GM18508 (cell line): Measurements from ENCODE around the gene MAP7D3.
"Not testable (repeated sequence)": the region's sequence is repeated elsewhere in the genome, so short reads cannot be mapped to it uniquely, and the experiment has no call there.

Experiments
- ATAC-seq: cut with Tn5 transposase; IDR thresholded peaks from one replicate; pipeline ENCODE4 v1.9.1; 2021; ENCODE audit warnings: moderate number of reproducible peaks; ENCODE audit not compliant: insufficient read depth, unreplicated experiment

The MAP7D3 gene

GRCh38 chrX:136189222-136189621 lies 62.0 kb downstream of the MAP7D3 start:
- ATAC-seq: no peak

DNA sequence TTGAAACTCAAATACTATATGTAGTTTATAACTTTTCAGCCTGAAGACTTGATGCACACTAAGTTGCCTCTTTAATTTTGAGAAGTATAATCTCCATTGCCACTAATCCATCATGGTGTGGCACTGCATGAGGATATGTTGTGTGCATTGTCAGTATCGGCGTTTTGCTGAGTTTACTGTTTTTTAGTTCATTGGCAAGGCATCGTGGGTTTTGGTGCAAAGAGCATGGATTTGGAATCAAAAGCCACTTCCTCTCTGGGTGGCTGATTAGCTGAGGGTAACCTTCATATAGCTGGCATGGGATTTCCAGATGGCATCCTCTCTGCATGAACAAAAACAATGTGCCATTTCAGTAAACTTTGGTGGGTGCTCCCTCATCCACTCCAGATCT lies 65.2 kb downstream of the MAP7D3 start:
- ATAC-seq: no peak

DNA sequence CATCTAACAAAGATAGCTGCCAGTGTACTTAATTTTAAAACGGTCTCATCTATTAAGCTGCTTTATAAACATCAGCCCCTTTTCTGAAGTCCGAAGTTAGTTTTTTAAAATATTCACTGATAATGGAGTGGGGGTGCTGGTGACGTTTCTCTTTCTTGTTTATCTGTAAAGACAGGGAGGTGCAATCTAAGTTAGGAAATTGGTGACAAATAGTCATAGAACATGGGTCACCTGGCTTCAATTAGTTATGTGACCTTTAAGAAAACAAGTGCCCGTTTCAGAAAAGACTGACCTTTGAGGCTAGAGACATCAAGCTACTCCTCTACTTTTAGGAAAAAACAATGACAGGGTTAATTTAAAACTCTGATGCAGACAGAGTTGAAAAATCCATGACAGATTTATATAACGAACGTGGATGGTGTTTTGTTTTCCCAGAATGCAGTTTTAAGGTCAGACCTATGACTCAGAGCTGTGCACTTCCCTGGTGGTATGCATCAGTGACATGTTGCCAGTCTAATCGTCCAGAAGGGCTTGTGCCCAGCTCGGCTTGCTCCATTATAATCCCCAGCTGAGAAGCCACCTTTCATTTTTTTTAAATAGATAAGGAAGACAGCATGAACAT lies 65.7 kb downstream of the MAP7D3 start:
- ATAC-seq: no peak

DNA sequence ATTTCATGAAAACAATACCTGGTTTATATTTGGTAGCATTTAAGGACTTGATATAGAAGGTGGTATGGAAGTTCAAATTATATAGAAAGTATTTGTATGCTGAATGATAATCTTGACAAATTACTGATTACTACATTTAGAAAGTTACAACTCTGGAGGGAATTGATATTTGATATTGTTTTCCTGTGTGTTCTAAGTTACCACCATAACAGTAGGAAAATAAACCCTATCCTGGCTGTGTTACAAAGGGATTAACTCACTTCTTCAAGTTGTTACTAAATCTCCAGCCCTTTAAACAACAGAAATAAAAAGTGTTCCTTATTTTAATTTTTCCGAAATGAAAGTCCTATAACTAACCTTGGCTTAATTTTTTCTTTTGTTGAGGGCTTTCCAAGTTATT lies 67.3 kb downstream of the MAP7D3 start:
- no peak for ATAC-seq

DNA sequence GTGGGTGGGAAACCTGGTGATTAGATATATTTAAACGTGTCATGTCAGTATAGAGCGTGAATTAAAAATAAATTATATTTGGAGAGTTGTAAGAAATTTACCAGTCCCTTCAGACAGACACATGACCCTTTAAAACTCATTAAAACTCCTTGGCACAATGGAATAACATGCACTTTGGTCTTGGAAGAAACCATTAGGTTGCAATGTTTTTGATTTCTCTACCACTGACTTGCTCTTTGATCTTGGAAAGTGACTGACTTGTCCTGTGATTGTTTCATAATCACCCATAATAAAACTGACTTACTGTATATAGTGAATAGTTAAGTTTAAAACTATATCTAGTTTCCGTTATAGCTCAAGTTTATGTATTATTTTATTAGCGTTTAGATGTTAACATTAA lies 68.0 kb downstream of the MAP7D3 start:
- ATAC-seq: no peak

GRCh38 chrX:136182414-136182813 lies 68.8 kb downstream of the MAP7D3 start:
- ATAC-seq: no peak

DNA sequence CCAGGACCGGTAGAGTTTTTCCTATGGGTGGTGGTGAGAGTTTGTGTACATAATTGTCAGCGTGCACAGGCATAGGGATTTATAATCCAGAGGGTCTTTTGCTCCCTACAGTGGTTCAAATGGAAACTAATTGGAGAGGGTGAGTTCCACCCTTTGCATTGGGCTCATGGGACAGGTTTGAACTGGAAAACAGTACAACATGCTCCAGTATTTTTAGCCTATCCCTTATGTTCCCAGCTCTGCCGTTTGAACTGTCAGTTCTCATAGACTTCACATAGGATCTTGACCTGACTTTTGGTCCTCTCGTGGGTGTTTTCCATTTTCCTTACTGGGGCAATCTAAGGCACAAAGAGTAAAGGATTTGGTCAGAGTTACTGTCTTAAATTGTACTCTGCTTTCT lies 72.1 kb downstream of the MAP7D3 start:
- no peak for ATAC-seq

DNA sequence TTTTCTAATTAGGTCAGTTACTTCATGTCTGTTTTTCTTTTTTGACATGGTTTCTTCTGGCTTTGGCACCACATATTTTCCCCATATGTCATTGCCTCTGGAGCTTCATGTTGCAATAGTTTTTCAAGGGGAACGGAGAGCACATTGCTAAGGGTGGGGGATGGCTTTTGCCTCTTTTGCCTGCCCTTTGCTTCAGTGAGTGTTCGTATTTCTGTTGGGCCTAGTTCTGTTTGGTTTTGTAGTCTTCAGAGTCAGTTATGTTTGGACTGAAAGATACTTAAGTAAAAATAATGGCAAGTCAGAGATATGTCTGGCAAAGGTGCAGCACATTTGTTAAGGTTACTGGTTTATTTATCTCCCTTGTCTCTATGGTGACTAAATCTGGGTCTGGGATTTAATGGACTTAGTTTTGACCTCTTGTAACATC lies 74.8 kb downstream of the MAP7D3 start:
- ATAC-seq: no peak

DNA sequence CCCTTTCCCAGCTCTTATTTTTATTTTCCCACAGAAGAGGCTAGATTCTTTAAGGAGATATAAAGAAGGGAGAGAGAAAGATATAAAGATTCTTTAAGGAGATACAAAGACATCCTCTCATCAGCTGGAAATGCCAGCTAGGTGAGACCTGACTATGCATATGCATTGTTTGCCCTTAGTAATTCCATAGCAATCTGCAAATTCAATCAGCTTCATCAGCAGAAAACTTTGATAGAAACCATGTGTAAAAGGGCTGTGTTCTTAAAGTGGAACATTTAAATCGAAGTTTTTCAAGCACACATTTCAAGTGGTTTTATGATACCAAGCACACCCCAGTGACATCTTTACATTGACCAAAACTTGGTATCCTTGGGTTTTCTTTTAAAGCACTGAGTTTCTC lies 79.8 kb downstream of the MAP7D3 start:
- no peak for ATAC-seq

DNA sequence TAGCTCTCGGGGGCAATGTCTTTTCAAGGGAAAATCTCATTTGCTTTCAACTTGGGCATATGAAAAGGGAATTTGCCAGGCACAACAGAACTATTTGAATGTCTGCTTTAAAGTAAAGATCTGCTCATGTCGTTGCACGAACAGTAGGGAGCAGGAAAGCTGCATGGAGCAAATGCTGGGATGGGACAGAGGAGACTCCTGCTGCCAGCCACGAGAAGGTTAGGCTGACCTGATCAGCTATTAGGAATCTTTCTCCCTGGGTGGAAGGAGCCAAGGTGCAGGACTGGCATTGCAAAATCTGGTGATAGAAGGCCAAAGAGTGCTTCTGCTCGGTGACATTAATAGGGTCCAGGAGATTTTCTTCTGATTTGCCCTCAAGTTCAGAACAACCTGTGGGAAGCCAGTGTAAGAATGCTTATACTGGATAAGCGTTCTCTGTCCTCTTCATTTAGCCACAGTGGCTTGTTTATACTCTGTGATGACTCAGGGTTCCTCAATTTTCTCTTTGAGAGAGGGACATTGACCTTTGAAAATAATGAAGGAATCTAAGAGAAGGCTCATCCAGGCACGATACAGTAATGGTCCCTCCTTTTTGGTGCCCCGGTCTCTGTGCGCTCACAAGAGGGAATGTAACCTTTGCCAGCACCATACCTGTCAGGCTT lies 80.9 kb downstream of the MAP7D3 start:
- ATAC-seq: no peak

DNA sequence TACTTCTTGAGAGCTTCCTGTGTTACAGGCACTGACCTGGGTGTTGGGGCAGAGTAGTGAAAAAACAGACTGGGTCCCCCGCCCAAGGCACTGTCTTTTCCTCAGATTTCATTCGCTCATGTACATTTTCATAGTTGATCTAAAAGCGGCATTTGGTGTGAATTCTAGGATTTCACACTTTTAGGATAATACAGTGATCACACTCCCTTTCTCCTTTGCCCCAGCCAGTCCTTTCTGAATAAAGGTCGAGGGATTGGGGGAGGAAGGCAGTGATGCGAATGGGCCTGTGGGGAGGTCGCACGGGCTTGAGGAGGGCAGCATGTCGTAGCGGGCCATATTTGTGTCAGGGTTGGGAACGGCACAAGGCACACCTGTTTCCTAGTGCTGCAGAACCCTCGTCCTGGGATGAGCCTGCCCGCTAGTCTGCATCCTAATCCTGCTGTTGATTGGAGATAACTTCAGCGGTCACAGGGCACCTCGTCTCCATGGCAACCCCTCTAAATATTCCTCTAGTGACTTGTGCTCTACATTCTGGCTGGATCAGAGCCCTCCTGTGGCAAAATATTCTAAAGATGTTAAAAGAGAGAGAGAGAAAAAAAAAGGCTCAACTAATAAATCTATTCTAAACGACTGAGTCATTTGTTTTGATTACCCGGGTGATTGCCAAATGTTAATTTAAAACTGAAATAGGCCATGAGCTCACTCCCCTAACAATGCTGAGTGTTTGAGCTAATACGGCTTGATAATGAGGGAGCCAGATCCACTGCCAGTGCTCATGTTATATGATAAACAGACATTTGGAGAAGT lies 82.1 kb downstream of the MAP7D3 start:
- ATAC-seq: no peak

DNA sequence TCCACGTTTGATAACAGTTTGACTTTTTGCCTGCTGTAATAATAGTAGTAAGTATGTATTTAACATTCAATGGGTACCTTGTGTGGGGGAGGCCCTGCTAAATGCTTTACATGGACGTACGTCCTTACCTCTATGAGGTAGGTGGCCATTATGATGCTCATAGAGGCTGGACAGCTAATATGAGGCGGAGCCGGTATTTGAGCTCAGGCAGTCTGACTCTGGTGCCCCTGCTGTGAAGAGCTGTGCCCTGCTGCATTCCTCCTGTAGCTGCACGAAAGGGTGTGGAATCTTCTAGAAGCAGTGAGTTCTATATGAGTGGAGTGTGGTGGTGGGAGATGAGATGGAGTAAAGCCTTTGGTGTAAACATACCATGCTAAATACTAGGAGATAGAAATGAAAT lies 83.2 kb downstream of the MAP7D3 start:
- ATAC-seq: not testable (repeated sequence)

- no peak for ATAC-seq
Observed at GRCh38 chrX:136166221-136166855, 84.9 kb downstream of the MAP7D3 start.

DNA sequence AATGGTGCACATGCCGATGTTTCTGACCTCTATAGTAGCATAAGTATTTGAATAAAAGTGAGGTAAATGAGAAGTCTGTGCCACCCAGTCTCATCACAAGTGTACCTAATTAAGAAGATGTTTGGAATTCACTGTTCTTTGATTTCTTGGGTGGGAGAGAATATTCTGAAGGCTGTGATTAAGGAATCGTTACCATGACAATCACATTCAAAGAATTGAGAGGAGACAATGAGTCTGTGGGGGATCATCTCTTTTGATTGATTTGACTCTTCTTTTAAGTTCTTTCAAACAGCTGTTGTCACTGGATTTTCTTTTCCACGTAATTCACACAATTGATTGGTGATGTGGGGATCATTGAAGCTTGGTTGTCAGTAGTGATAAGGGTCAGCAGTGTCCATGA lies 85.8 kb downstream of the MAP7D3 start:
- ATAC-seq: no peak

DNA sequence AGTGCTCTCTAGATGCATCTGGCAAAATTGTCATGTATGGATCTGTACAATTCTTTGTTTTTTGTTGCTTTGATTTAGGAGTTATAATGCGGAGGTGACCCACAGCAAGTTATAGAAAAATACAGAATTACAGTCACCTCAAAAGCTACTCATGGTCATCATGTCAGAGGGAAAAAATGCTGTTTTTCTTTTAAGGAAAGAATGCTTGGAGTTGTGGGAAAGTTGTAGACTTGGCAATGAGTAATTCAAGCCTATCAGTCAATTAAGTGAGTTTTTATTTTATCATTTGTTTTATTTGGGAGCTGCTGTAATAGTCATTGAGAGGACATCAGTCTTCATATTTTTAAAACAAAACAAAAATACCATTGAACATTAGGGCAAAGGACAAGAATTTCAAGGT lies 87.5 kb downstream of the MAP7D3 start:
- ATAC-seq: no peak
